NT2/D1 (cell line): ENCODE results near the gene ARMC9.
A peak's percentile ranks its signal among the peaks of the same experiment; 100 is the strongest.
"Not testable (repeated sequence)": the region's sequence is repeated elsewhere in the genome, so short reads cannot be mapped to it uniquely, and the experiment has no call there.

Experiments used
- DNase-seq: peaks from one replicate; pipeline ENCODE4 v3.0.0-alpha.2; 2011; ENCODE audit warnings: low read depth, low spot score
- H3K27me3 ChIP-seq: 2 replicates; pipeline ENCODE4 v1.6.0; 2011; ENCODE audit warnings: mild to moderate bottlenecking; ENCODE audit not compliant: insufficient read length, insufficient read depth
- H3K36me3 ChIP-seq: 2 replicates; pipeline ENCODE4 v1.6.1; 2011; ENCODE audit warnings: mild to moderate bottlenecking, low read length, mixed read lengths; ENCODE audit not compliant: insufficient read depth, insufficient read length
- H3K4me1 ChIP-seq: 2 replicates; pipeline ENCODE4 v1.5.1; 2011; ENCODE audit not compliant: insufficient read depth, insufficient read length
- H3K4me3 ChIP-seq: 2 replicates; pipeline ENCODE4 v1.5.1; 2011; ENCODE audit warnings: low read depth; ENCODE audit not compliant: insufficient read length
- H3K9ac ChIP-seq: 2 replicates; pipeline ENCODE4 v1.6.0; 2011; ENCODE audit warnings: low read depth; ENCODE audit not compliant: insufficient read length
- H3K9me3 ChIP-seq: 2 replicates; pipeline ENCODE4 v1.5.1; 2011; ENCODE audit warnings: mild to moderate bottlenecking, low read length; ENCODE audit not compliant: insufficient read depth
- SUZ12 ChIP-seq: IDR thresholded peaks from 2 replicates; pipeline ENCODE4 v1.6.1; 2011; ENCODE audit not compliant: insufficient read length, insufficient read depth; ENCODE audit errors: extremely low read depth
- YY1 ChIP-seq: IDR thresholded peaks from 2 replicates; pipeline ENCODE4 v1.6.1; 2011; ENCODE audit not compliant: insufficient read length, insufficient read depth
- ZNF274 ChIP-seq: IDR thresholded peaks from 2 replicates; pipeline ENCODE4 v1.6.1; 2011; ENCODE audit warnings: mild to moderate bottlenecking, low read depth, low read length

Gene ARMC9

DNA sequence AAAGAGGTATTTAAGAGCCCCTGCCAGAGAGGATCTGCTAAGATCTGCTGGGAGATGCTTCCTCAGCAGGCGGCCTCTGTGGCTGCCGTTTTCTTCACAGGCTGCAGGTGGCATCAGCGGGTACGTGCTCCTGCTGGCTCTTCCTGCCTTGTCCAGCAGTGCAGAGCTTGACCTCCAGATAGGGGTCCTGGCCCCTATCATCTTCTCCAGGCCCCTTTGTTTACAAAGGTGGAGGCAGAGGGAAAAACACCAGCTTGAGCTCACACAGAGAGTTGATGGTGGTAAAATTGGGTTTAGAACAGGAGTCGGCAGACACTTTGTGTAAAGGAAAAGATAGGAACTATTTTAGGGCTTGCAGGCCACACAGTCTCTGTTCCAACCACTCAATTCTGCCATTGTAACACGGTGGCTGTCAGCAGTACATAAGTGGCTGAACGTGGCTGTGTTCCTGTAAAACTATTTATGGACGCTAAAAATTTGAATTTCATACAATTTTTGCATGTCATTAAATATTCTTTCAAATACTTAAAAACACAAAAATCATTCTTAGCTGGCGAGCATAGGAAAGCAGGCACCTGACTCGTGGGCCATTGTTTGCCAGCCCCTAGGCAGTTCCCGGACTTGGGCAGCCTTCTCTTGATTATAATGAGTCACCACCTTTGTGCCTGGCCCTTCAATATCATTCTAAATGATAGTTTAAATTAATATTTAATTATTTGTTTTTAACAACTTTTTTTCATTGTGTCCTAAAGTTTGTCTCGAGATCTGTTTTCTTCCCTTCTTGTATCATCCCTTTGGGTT, 98.9 kb downstream of the ARMC9 start:
- no peak overlapping the region for H3K4me3 ChIP-seq
- no peak overlapping the region for H3K9ac ChIP-seq
- DNase-seq = peak; percentile 63
- H3K4me1 ChIP-seq = peaks cover 2% of the 10 kb centered on the region
- H3K27me3 ChIP-seq = no peaks in the 10 kb centered on the region
- H3K36me3 ChIP-seq = peaks cover 41% of the 10 kb centered on the region
- no peaks in the 10 kb centered on the region for H3K9me3 ChIP-seq
- TF ChIP-seq ZNF274 (no peak), SUZ12 (no peak), YY1 (no peak)

DNA sequence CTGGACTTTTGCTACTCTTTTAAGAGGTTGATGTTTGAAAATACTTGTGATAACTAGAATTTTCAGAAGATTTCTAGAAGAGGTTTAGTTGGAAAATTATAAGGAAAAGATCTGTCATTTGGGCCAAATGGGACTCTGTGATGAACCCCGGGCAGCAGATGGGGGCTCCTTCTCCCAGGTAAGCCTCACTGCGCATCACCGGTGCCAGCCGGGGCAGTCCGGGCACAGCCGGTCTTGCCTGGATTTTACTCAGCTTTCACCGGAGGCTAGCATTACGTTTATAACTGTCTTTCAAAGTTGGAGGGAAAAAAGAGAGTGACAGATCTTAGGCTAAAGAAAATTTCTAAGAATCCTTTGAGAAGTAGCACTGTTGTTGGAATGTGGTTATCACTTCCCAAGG, 99.7 kb downstream of the ARMC9 start:
- Histone ChIP-seq H3K9ac (no peak overlapping the region), H3K4me3 (no peak overlapping the region), H3K27me3 (no peaks in the 10 kb centered on the region), H3K9me3 (no peaks in the 10 kb centered on the region), H3K4me1 (peaks cover 2% of the 10 kb centered on the region), H3K36me3 (peaks cover 33% of the 10 kb centered on the region)
- TF ChIP-seq ZNF274 (no peak), YY1 (no peak), SUZ12 (no peak)
- DNase-seq = no peak

DNA sequence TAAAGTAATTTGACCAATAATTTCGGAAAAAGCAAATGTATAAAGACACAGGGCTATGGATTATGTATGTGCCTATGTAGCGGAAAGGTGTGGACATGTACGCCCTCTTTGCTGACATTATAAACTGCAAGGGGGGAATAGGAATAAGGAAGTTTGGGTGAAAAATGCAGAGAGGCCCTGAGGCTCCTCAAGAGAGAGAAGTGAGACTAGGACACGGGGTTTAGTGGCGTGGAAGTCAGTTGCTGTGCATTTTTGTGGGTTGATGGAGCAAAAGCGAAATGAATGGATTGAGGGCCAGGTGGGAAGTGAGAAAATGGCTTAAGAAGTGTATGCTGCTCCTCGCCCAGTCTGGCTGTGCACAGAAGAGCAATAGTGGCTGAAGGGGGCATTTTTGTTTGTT, 100.8 kb downstream of the ARMC9 start:
- Histone ChIP-seq H3K27me3 (no peaks in the 10 kb centered on the region), H3K9ac (no peak overlapping the region), H3K36me3 (peaks cover 23% of the 10 kb centered on the region), H3K4me3 (no peak overlapping the region), H3K9me3 (no peaks in the 10 kb centered on the region), H3K4me1 (peaks cover 2% of the 10 kb centered on the region)
- TF ChIP-seq ZNF274 (no peak), YY1 (no peak)
- DNase-seq = no peak

GRCh38 chr2:231300020-231300721, 101.7 kb downstream of the ARMC9 start:
- Histone ChIP-seq H3K4me3 (no peak overlapping the region), H3K9ac (no peak overlapping the region), H3K9me3 (no peaks in the 10 kb centered on the region), H3K4me1 (peaks cover 2% of the 10 kb centered on the region), H3K36me3 (peaks cover 16% of the 10 kb centered on the region), H3K27me3 (no peaks in the 10 kb centered on the region)
- TF ChIP-seq SUZ12 = no peak
- no peak for TF ChIP-seq ZNF274
- no peak for TF ChIP-seq YY1
- no peak for DNase-seq

DNA sequence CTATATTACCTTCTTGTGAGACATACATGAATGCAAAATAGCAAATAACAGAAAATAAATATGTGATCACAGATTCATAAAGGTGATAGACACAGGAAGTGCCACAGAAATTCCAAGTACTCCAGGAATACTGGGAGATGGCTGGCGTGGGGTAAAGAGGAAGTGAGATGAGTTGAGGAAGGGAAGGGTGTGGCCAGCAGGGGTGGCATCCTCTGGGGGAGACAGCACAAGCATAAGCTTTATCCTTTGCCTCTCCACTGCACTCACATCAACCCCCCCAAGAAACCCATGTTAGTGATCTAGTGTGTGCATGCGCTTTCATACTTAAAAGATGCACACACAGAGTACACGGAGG, 102.3 kb downstream of the ARMC9 start:
- Histone ChIP-seq H3K4me1 (peaks cover 2% of the 10 kb centered on the region), H3K4me3 (no peak overlapping the region), H3K9me3 (no peaks in the 10 kb centered on the region), H3K27me3 (no peaks in the 10 kb centered on the region), H3K36me3 (peaks cover 16% of the 10 kb centered on the region), H3K9ac (no peak overlapping the region)
- no peak for TF ChIP-seq SUZ12
- TF ChIP-seq ZNF274 = no peak
- no peak for TF ChIP-seq YY1
- no peak for DNase-seq

DNA sequence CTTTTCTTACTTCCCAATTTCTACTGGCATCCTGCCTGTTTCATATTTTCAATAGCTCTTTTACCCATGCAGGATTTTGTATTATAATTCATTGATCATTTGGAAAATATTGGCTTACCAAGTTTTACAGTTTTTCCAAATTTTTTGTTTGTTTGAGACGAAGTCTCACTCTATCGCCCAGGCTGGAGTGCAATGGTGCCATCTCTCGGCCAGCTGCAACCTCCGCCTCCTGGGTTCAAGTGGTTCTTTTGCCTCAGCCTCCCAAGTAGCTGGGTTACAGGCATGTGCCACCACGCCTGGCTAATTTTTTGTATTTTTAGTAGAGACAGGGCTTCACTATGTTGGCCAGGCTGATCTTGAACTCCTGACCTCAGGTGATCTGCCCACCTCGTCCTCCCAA, 105.8 kb downstream of the ARMC9 start:
- H3K9me3 ChIP-seq, H3K36me3 ChIP-seq, H3K27me3 ChIP-seq, DNase-seq, H3K4me3 ChIP-seq, H3K9ac ChIP-seq, H3K4me1 ChIP-seq: not testable (repeated sequence)

- Histone ChIP-seq H3K27me3 (no peaks in the 10 kb centered on the region), H3K9me3 (no peaks in the 10 kb centered on the region), H3K4me3 (no peak overlapping the region), H3K4me1 (peaks cover 2% of the 10 kb centered on the region), H3K9ac (no peak overlapping the region), H3K36me3 (no peaks in the 10 kb centered on the region)
- DNase-seq = no peak
- no peak for TF ChIP-seq SUZ12
- TF ChIP-seq YY1 = no peak
- TF ChIP-seq ZNF274 = no peak
Observed at GRCh38 chr2:231305221-231305620, 106.8 kb downstream of the ARMC9 start.
